Activated B cell treated with CpG ODN at 0.5 μM for 24 hours (primary cell): ENCODE data around the gene SUMO1. TPM values are rescaled to one million over a fixed set of nuclear protein-coding genes. Genes with fewer than 3 reads are reported as not detected.
"Not testable (repeated sequence)": the region's sequence is repeated elsewhere in the genome, so short reads cannot be mapped to it uniquely, and the experiment has no call there.

ENCODE experiments used
- ATAC-seq: fragments of 200-7000 bp; cut with Tn5 transposase; one replicate; pipeline ENCODE4 v1.10.0; 2021; ENCODE audit warnings: low read depth, mild to moderate bottlenecking, moderate library complexity
- CTCF ChIA-PET: fragments of 350-600 bp; sonication (Branson Sonifier 250); formaldehyde crosslinking; loops from one replicate; lab custom pipeline; 2021; ENCODE audit warnings: antibody characterized with exemption; lab: Charles Lee
- POLR2A ChIA-PET: fragments of 350-600 bp; sonication (Branson Sonifier 250); formaldehyde crosslinking; loops from one replicate; lab custom pipeline; 2021; ENCODE audit warnings: antibody characterized with exemption; lab: Charles Lee
- DNase-seq: peaks from one replicate; pipeline ENCODE4 v3.0.0; 2022
- H3K27ac Mint-ChIP-seq: one replicate; pipeline ENCODE4 v1.8.0; 2020; ENCODE audit warnings: mixed read lengths
- H3K27me3 Mint-ChIP-seq: one replicate; pipeline ENCODE4 v1.8.0; 2021; ENCODE audit warnings: mixed read lengths
- H3K36me3 Mint-ChIP-seq: one replicate; pipeline ENCODE4 v1.8.0; 2021; ENCODE audit warnings: low read depth, mixed read lengths
- H3K4me1 Mint-ChIP-seq: one replicate; pipeline ENCODE4 v1.8.0; 2021; ENCODE audit warnings: mixed read lengths
- H3K4me3 Mint-ChIP-seq: one replicate; pipeline ENCODE4 v1.8.0; 2020; ENCODE audit warnings: mild to moderate bottlenecking, mixed read lengths
- H3K9me3 Mint-ChIP-seq: one replicate; pipeline ENCODE4 v1.8.0; 2020; ENCODE audit warnings: mixed read lengths
- intact Hi-C: fragments of 100-400 bp; cut with micrococcal nuclease; formaldehyde crosslinking; loops from one replicate; pipeline ENCODE4 v1.15.1; 2024
- total RNA-seq: library from RNA; stranded (reverse); gene quantifications from 2 replicates; pipeline ENCODE4 v1.2.3, GENCODE V29; 2022
- TF ChIP-seq, protein P1 (sequence below): fragments of 200-600 bp; IDR thresholded peaks from one replicate; pipeline ENCODE4 v1.8.0; 2022; ENCODE audit warnings: antibody characterized with exemption, mild to moderate bottlenecking

Gene SUMO1
- total RNA-seq, 1 donor from 2014 or later, result 78.8 TPM

DNA sequence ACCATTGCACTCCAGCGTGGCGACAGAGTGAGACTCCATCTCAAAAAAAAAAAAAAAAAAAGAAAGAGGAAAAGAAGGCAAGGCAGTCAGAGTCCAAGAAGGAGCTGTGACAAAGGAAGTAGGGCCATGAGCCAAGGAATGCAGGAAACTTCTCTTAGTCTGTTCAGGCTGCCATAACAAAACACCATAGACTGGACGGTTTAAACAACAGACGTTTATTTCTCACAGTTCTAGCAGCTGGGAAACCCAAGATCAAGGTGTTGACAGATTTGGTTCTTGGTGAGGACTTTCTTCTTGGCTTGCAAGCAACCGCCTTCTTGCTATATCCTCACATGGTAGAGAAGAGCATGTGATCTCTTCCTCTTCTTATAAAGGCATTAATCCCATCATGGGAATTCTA, 13.1 kb upstream of the SUMO1 start:
- H3K36me3 Mint-ChIP-seq, result no peaks in the 10 kb centered on the region
- H3K9me3 Mint-ChIP-seq, result no peaks in the 10 kb centered on the region
- ATAC-seq (no peak), DNase-seq (no peak)
- no peak overlapping the region for H3K27ac Mint-ChIP-seq
- no peak overlapping the region for H3K4me3 Mint-ChIP-seq
- ChIA-PET CTCF (no interaction called here), POLR2A (no interaction called here)
- no peaks in the 10 kb centered on the region for H3K4me1 Mint-ChIP-seq
- TF ChIP-seq, protein P1, sequence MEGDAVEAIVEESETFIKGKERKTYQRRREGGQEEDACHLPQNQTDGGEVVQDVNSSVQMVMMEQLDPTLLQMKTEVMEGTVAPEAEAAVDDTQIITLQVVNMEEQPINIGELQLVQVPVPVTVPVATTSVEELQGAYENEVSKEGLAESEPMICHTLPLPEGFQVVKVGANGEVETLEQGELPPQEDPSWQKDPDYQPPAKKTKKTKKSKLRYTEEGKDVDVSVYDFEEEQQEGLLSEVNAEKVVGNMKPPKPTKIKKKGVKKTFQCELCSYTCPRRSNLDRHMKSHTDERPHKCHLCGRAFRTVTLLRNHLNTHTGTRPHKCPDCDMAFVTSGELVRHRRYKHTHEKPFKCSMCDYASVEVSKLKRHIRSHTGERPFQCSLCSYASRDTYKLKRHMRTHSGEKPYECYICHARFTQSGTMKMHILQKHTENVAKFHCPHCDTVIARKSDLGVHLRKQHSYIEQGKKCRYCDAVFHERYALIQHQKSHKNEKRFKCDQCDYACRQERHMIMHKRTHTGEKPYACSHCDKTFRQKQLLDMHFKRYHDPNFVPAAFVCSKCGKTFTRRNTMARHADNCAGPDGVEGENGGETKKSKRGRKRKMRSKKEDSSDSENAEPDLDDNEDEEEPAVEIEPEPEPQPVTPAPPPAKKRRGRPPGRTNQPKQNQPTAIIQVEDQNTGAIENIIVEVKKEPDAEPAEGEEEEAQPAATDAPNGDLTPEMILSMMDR, result no peak
- intact Hi-C loops, result no loop called here
- peaks cover 8% of the 10 kb centered on the region for H3K27me3 Mint-ChIP-seq

DNA sequence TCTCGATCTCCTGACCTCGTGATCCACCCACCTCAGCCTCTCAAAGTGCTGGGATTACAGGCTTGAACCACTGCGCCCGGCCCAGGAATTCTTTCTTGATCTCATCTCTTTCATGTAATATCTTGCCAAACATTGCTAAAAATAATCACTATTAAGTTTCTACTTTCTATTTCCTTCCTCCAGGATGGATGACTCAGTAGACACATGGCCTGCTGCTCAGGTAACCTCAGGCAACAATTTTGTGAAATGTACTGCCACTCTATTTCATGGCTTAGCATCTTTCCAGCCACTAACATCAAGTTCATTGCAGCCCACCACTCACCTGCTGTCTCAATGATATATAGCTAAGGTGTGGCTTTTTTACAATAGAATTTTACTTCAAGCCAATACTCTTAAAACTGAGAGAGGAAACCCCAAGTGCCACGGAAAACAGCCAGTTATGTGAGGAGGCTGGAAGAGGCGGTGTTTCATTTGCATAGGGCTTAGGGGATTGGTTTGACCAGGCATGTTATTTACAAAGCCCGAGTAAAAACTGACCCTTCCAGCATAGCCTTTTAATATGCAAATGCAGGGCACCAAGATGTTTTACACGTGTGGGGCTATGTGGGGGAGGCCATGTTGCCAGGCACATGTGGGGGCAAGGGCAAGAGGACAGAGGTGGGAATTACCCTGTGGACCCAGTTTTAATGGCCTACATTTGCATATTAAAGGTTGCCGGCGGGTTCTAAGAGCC, 11.3 kb upstream of the SUMO1 start:
- ATAC-seq (no peak), DNase-seq (no peak)
- H3K4me1 Mint-ChIP-seq, result no peaks in the 10 kb centered on the region
- H3K27ac Mint-ChIP-seq, result no peak overlapping the region
- no peak overlapping the region for H3K4me3 Mint-ChIP-seq
- peaks cover 11% of the 10 kb centered on the region for H3K27me3 Mint-ChIP-seq
- CTCF ChIA-PET, result no interaction called here
- H3K9me3 Mint-ChIP-seq, result no peaks in the 10 kb centered on the region
- TF ChIP-seq, protein P1, result no peak
- H3K36me3 Mint-ChIP-seq, result no peaks in the 10 kb centered on the region
- POLR2A ChIA-PET, result no interaction called here
- intact Hi-C loops, result no loop called here

DNA sequence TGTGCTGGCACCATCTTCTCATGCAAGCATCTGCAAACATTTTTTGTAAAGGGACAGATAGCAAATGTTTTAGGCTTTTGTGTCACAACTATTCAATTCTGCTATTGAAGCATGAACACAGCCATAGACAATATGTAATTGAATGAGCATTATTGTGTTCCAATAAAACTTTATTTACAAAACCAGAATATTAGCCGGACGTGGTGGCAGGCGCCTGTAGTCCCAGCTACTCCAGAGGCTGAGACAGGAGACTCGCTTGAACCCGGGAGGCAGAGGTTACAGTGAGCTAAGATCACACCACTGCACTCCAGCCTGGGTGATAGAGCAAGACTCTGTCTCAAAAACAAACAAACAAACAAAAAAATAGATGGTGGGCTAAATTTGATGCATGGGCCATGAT, 9.3 kb upstream of the SUMO1 start:
- H3K4me1 Mint-ChIP-seq, H3K9me3 Mint-ChIP-seq, H3K27ac Mint-ChIP-seq, ATAC-seq, H3K36me3 Mint-ChIP-seq, H3K4me3 Mint-ChIP-seq, intact Hi-C loops, CTCF ChIA-PET, DNase-seq: not testable (repeated sequence)
- POLR2A ChIA-PET, result interaction anchor here (0.6 kb wide), 1 partner anchor 796 kb away, joined by 3 read pairs; the partner anchor contains the start of genes STRADB and TRAK2
- H3K27me3 Mint-ChIP-seq, result peaks cover 11% of the 10 kb centered on the region

DNA sequence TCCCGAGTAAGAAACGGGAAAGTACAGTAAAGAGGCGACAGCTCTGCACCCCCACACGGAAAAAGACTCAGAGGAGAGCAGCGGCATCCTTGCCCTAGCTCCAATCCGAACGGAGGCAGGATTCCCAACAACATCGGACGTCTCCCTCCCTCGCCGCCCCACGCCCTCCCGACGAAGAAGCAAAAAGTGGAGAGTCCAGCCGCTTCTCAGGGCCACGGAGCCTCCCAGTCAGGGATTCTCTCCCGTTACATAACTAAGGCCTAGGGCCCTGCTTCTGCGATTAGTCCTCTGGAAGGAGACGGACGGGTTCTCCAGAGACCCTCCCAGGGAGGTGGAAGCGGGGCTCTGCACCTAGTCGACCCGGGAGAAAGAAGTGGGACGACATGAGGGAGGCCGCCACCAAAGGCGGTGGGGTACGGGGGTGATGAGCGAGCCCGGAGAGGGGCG, 587 bp downstream of the SUMO1 start:
- Mint-ChIP-seq H3K27me3 (no peaks in the 10 kb centered on the region), H3K36me3 (peaks cover 12% of the 10 kb centered on the region), H3K9me3 (no peaks in the 10 kb centered on the region), H3K4me3 (peak overlapping the region; percentile 100), H3K27ac (peak overlapping the region; percentile 70), H3K4me1 (peaks cover 43% of the 10 kb centered on the region)
- TF ChIP-seq, protein P1, result no peak
- no peak for DNase-seq
- CTCF ChIA-PET, result interaction anchor here (1.3 kb wide), 1 partner anchor 27 kb away, joined by 5 read pairs; no protein-coding TSS in a partner anchor
- intact Hi-C loops, result loop anchor here (1.0 to 10.0 kb wide), 6 partner anchors 27 to 1523 kb away; partner anchors contain the start of genes BZW1, CYP20A1, NBEAL1 and NOP58
- POLR2A ChIA-PET, result interaction anchor here (0.5 to 3.1 kb wide), 6 partner anchors 21 to 380 kb away, joined by 3 to 11 read pairs (median 4); partner anchors contain the start of gene NOP58
- peak; percentile 43 for ATAC-seq

DNA sequence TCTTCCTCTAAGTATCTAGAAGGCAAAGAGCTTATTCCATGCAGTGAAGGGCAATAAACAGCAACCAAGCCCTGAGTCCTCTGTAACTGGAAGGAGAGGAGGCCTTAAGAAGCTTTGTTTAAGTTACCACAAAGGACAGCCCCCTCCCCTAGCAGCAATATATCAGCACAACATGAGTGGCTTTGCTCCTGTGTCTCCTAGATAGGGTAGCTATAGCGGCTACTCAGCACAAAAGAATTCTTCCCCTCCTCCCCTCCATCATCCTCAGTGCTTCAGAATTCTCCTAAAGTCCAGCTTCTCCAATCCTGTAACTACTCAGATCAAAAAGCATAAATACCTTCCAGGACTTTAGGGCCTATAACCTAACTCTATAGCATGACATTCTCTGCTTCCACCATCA, 16.5 kb downstream of the SUMO1 start:
- ATAC-seq, result no peak
- intact Hi-C loops, result no loop called here
- TF ChIP-seq, protein P1, result no peak
- ChIA-PET POLR2A (interaction anchor here (1.1 kb wide), 1 partner anchor 157 kb away, joined by 4 read pairs; no protein-coding TSS in a partner anchor), CTCF (no interaction called here)
- no peak for DNase-seq
- Mint-ChIP-seq H3K4me3 (no peak overlapping the region), H3K36me3 (peaks cover 55% of the 10 kb centered on the region), H3K27me3 (no peaks in the 10 kb centered on the region), H3K9me3 (no peaks in the 10 kb centered on the region), H3K4me1 (peaks cover 12% of the 10 kb centered on the region), H3K27ac (no peak overlapping the region)
